ENCODE measurements around the gene CUBN. TPM values are rescaled to one million over a fixed set of nuclear protein-coding genes. Genes with fewer than 3 reads are reported as not detected.

The CUBN gene
- total RNA-seq, 2 experiments from 2014 or later, result 0.19 to 0.59 TPM

- CTCF ChIA-PET, result no interaction called here
- POLR2A ChIA-PET, result no interaction called here
Measured at GRCh38 chr10:17112566-17112965, 17.0 kb downstream of the CUBN start.

- POLR2A ChIA-PET, result no interaction called here
- CTCF ChIA-PET, result no interaction called here
Measured at GRCh38 chr10:17109475-17110207, 20.0 kb downstream of the CUBN start.

- ChIA-PET CTCF (no interaction called here), POLR2A (no interaction called here)
Measured at GRCh38 chr10:17109046-17109445, 20.6 kb downstream of the CUBN start.

- POLR2A ChIA-PET, result no interaction called here
- CTCF ChIA-PET, result no interaction called here
Measured at GRCh38 chr10:17106991-17107390, 22.6 kb downstream of the CUBN start.

- ChIA-PET POLR2A (no interaction called here), CTCF (interaction anchor here (0.7 kb wide), 1 partner anchor 1968 kb away, joined by 4 read pairs; no protein-coding TSS in a partner anchor)
Measured at GRCh38 chr10:17101910-17102266, 27.7 kb downstream of the CUBN start.

- ChIA-PET POLR2A (no interaction called here), CTCF (no interaction called here)
Measured at GRCh38 chr10:17101257-17101909, 28.2 kb downstream of the CUBN start.

GRCh38 chr10:17100586-17100985 is 29.0 kb downstream of the CUBN start:
- POLR2A ChIA-PET, result no interaction called here
- CTCF ChIA-PET, result no interaction called here

GRCh38 chr10:17098012-17098411 is 31.6 kb downstream of the CUBN start:
- CTCF ChIA-PET, result no interaction called here
- POLR2A ChIA-PET, result no interaction called here

GRCh38 chr10:17094844-17095243 is 34.8 kb downstream of the CUBN start:
- POLR2A ChIA-PET, result no interaction called here
- CTCF ChIA-PET, result no interaction called here

- POLR2A ChIA-PET, result no interaction called here
- CTCF ChIA-PET, result no interaction called here
Measured at GRCh38 chr10:17092986-17093803, 36.4 kb downstream of the CUBN start.

- ChIA-PET CTCF (no interaction called here), POLR2A (no interaction called here)
Measured at GRCh38 chr10:17092216-17092944, 37.2 kb downstream of the CUBN start.

GRCh38 chr10:17088118-17088806 is 41.3 kb downstream of the CUBN start:
- CTCF ChIA-PET, result no interaction called here
- POLR2A ChIA-PET, result no interaction called here

- ChIA-PET CTCF (no interaction called here), POLR2A (no interaction called here)
Measured at GRCh38 chr10:17086865-17087367, 42.7 kb downstream of the CUBN start.

GRCh38 chr10:17085011-17085725 is 44.4 kb downstream of the CUBN start:
- ChIA-PET CTCF (no interaction called here), POLR2A (no interaction called here)

GRCh38 chr10:17084258-17084657 is 45.4 kb downstream of the CUBN start:
- ChIA-PET CTCF (no interaction called here), POLR2A (no interaction called here)

GRCh38 chr10:17081431-17081830 is 48.2 kb downstream of the CUBN start:
- ChIA-PET CTCF (no interaction called here), POLR2A (no interaction called here)

GRCh38 chr10:17077890-17078289 is 51.7 kb downstream of the CUBN start:
- ChIA-PET CTCF (no interaction called here), POLR2A (no interaction called here)

- ChIA-PET CTCF (no interaction called here), POLR2A (no interaction called here)
Measured at GRCh38 chr10:17077346-17077781, 52.2 kb downstream of the CUBN start.

GRCh38 chr10:17076626-17077345 is 52.8 kb downstream of the CUBN start:
- CTCF ChIA-PET, result no interaction called here
- POLR2A ChIA-PET, result no interaction called here

Data from activated CD8-positive, alpha-beta memory T cell treated with anti-CD3 and anti-CD28 coated beads for 36 hours (primary cell).